ENCODE data around the gene BDH1.

- TF ChIP-seq CTCF (IDR thresholded peaks at IDR 0.05) (no peak), POLR2A (IDR thresholded peaks at IDR 0.05) (no peak)
Observed at GRCh38 chr3:197513953-197514785, 41.6 kb downstream of the BDH1 start.

Measured in esophagus squamous epithelium (tissue), 4 donors.